ENCODE data around the gene COTL1. TPM values are rescaled to one million over a fixed set of nuclear protein-coding genes. Genes with fewer than 3 reads are reported as not detected.

Gene COTL1
- total and polyA plus RNA-seq, 9 of the 15 experiments (the other 6 are each of a cell fraction or from before 2014, with no cell fraction given), result 27.7 to 185 (median 72.5) TPM

DNA sequence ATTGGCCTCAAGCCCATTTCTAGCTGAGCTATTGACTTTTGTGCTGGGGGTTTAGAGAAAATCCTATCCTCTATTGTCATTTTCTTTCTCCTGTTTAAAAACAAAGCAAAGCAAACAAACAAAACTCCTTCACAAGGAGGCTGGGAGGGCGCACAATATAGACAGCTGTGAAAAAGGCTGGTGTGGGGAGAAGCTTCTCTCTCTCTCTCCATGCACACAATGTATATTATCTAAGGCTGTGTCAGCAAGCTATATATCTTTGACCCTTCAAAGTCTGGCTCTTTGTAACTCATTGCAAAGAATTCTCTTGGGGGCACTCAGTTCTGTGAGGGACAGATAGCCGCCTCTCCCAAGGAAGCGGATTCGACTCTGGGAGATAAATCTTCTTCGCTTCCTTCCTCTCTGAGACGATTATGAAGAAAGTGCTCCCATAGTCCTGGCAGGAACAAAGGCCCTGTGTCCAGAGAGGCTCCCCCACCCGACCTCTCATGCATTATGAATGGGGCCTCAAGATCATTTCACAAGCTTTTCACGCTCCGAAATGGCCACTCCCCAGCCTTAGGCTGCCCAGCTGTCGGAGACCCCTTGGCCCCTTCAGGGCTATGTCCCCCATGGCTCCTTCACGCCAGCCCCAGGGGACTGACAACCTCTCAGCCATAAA, 80.3 kb downstream of the COTL1 start (continued):
- TF ChIP-seq, protein P1, sequence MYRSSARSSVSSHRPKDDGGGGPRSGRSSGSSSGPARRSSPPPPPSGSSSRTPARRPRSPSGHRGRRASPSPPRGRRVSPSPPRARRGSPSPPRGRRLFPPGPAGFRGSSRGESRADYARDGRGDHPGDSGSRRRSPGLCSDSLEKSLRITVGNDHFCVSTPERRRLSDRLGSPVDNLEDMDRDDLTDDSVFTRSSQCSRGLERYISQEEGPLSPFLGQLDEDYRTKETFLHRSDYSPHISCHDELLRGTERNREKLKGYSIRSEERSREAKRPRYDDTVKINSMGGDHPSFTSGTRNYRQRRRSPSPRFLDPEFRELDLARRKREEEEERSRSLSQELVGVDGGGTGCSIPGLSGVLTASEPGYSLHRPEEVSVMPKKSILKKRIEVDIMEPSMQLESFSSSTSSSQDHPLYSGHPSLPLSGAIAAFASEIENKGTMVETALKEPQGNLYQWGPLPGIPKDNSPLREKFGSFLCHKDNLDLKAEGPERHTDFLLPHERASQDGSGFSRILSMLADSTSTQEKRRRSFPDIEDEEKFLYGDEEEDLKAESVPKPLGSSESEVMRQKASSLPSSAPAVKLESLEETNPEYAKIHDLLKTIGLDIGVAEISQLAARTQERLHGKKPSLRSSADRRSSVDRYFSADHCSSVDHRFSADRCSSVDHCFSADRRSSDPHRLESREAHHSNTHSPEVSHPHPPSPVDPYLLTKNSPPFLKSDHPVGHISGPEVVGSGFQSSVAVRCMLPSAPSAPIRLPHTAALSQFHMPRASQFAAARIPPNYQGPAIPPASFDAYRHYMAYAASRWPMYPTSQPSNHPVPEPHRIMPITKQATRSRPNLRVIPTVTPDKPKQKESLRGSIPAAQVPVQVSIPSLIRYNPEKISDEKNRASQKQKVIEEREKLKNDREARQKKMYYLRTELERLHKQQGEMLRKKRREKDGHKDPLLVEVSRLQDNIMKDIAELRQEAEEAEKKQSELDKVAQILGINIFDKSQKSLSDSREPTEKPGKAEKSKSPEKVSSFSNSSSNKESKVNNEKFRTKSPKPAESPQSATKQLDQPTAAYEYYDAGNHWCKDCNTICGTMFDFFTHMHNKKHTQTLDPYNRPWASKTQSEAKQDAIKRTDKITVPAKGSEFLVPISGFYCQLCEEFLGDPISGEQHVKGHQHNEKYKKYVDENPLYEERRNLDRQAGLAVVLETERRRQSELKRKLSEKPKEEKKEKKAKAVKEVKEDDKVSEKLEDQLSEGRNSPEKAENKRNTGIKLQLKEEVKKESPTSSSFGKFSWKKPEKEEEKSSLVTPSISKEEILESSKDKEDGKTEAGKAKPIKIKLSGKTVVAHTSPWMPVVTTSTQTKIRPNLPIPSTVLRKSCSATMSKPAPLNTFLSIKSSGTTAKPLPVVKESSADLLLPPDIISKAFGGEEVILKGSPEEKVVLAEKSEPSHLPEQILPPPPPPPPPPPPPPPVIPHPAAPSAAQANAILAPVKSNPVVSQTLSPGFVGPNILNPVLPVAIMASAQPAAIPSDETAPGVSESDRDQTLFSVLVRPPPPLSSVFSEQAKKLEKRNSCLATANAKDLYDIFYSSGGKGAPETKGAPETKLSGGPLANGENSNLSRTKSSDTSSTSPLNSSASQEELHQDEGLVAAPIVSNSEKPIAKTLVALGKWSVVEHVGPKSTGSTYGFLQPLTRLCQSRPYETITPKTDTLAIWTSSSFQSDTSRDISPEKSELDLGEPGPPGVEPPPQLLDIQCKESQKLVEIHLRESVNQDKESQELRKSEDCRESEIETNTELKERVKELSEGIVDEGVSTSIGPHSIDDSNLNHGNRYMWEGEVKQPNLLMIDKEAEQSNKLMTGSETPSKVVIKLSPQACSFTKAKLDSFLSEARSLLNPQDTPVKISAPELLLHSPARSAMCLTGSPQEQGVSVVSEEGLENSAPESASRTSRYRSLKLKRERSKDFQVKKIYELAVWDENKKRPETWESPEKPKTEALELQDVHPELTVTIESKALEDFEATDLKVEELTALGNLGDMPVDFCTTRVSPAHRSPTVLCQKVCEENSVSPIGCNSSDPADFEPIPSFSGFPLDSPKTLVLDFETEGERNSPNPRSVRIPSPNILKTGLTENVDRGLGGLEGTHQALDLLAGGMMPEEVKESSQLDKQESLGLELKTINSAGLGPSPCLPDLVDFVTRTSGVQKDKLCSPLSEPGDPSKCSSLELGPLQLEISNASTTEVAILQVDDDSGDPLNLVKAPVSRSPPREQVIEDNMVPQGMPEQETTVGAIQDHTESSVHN (IDR thresholded peaks at IDR 0.05; ENCODE audit: borderline replicate concordance in 1 of 2, low read depth in 1 of 2), result no peak
- TF ChIP-seq PURB (CRISPR knock-in tag; IDR thresholded peaks at IDR 0.05; ENCODE audit: low read depth) (no peak), ZNF23 (CRISPR knock-in tag; IDR thresholded peaks at IDR 0.05) (no peak), DIDO1 (tag; IDR thresholded peaks at IDR 0.05; ENCODE audit: low read depth) (no peak), GATAD2B (IDR thresholded peaks at IDR 0.05; ENCODE audit: borderline replicate concordance) (peak; percentile 73; the same call in 1 of the 2 replicates), PTTG1 (tag; IDR thresholded peaks at IDR 0.05; ENCODE audit: low read depth) (no peak), HBP1 (CRISPR knock-in tag; IDR thresholded peaks at IDR 0.05) (no peak), ID3 (CRISPR knock-in tag; IDR thresholded peaks at IDR 0.05) (no peak), ID3 (tag; IDR thresholded peaks at IDR 0.05) (peak; percentile 79), ZNF41 (CRISPR knock-in tag; conservative IDR thresholded peaks at IDR 0.05) (no peak), ARID1B (IDR thresholded peaks at IDR 0.05) (peak; percentile 94), ZFP30 (CRISPR knock-in tag; IDR thresholded peaks at IDR 0.05; ENCODE audit: borderline replicate concordance) (no peak), ATF4 (CRISPR knock-in tag; IDR thresholded peaks at IDR 0.05) (no peak), ZNF445 (CRISPR knock-in tag; IDR thresholded peaks at IDR 0.05; ENCODE audit: low read depth) (no peak)
- TF ChIP-seq, protein P2, sequence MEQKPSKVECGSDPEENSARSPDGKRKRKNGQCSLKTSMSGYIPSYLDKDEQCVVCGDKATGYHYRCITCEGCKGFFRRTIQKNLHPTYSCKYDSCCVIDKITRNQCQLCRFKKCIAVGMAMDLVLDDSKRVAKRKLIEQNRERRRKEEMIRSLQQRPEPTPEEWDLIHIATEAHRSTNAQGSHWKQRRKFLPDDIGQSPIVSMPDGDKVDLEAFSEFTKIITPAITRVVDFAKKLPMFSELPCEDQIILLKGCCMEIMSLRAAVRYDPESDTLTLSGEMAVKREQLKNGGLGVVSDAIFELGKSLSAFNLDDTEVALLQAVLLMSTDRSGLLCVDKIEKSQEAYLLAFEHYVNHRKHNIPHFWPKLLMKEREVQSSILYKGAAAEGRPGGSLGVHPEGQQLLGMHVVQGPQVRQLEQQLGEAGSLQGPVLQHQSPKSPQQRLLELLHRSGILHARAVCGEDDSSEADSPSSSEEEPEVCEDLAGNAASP (IDR thresholded peaks at IDR 0.05), result no peak

Data from K562 (cell line).